CD4-positive, alpha-beta T cell (primary cell): ENCODE measurements around the gene ESRRG. TPM values are rescaled to one million over a fixed set of nuclear protein-coding genes. Genes with fewer than 3 reads are reported as not detected.

Source experiments
- ATAC-seq: fragments of 200-7000 bp; cut with Tn5 transposase; one replicate; pipeline ENCODE4 v1.10.0; 2022; ENCODE audit warnings: mild to moderate bottlenecking; ENCODE audit not compliant: poor library complexity
- CTCF ChIA-PET: fragments of 350-600 bp; sonication (Branson Sonifier 250); formaldehyde crosslinking; loops from one replicate; lab custom pipeline; 2021; ENCODE audit warnings: antibody characterized with exemption, inconsistent platforms; lab: Charles Lee
- POLR2A ChIA-PET: fragments of 350-600 bp; sonication (Branson Sonifier 250); formaldehyde crosslinking; loops from one replicate; lab custom pipeline; 2021; ENCODE audit warnings: antibody characterized with exemption, inconsistent platforms; lab: Charles Lee
- DNase-seq, 14 experiments: peaks; one replicate each; pipeline ENCODE4 v3.0.0-alpha.2; 2013 to 2020; ENCODE audit warnings: mixed read lengths in 2 of 14
- H3K27ac ChIP-seq, 2 donors: one replicate each; pipeline versions ENCODE4 v1.5.1 to v1.7.0; 2013; ENCODE audit warnings: low read length in 2 of 2, low read depth in 1 of 2, mild to moderate bottlenecking in 1 of 2
- H3K27me3 ChIP-seq, 2 experiments: 1 replicate in 1 of 2; 2 replicates in 1 of 2; pipeline versions ENCODE4 v1.6.1 to v1.7.0; 2013; ENCODE audit warnings: low read length in 2 of 2, control low read depth in 1 of 2, mild to moderate bottlenecking in 1 of 2, moderate library complexity in 1 of 2; ENCODE audit not compliant: insufficient read depth in 2 of 2, control insufficient read depth in 1 of 2
- H3K36me3 ChIP-seq: one replicate; pipeline ENCODE4 v1.6.1; 2013; ENCODE audit warnings: low read length, control low read depth; ENCODE audit not compliant: insufficient read depth
- H3K4me1 ChIP-seq: one replicate; pipeline ENCODE4 v1.6.1; 2013; ENCODE audit warnings: low read length, control low read depth; ENCODE audit not compliant: insufficient read depth
- H3K4me3 ChIP-seq: one replicate; pipeline ENCODE4 v1.5.1; 2013; ENCODE audit warnings: mild to moderate bottlenecking, low read length, moderate library complexity
- H3K9me3 ChIP-seq, 2 experiments: 1 replicate in 1 of 2; 2 replicates in 1 of 2; pipeline versions ENCODE4 v1.6.1 to v1.7.0; 2013; ENCODE audit warnings: low read length in 2 of 2, mild to moderate bottlenecking in 2 of 2, control low read depth in 1 of 2, moderate library complexity in 1 of 2; ENCODE audit not compliant: control insufficient read depth in 1 of 2, insufficient read depth in 1 of 2
- H3K27ac Mint-ChIP-seq: one replicate; pipeline ENCODE4 v1.8.0; 2020; ENCODE audit warnings: mixed read lengths
- H3K27me3 Mint-ChIP-seq: one replicate; pipeline ENCODE4 v1.8.0; 2021; ENCODE audit warnings: mixed read lengths
- H3K36me3 Mint-ChIP-seq: one replicate; pipeline ENCODE4 v1.8.0; 2021; ENCODE audit warnings: low read depth, mixed read lengths
- H3K4me1 Mint-ChIP-seq: one replicate; pipeline ENCODE4 v1.8.0; 2021; ENCODE audit warnings: low read depth, mixed read lengths
- H3K4me3 Mint-ChIP-seq: one replicate; pipeline ENCODE4 v1.8.0; 2020; ENCODE audit warnings: mild to moderate bottlenecking, mixed read lengths
- H3K9me3 Mint-ChIP-seq: one replicate; pipeline ENCODE4 v1.8.0; 2020; ENCODE audit warnings: mixed read lengths
- intact Hi-C, 2 experiments: fragments of 100-400 bp; cut with DNase I in 1 of 2; cut with micrococcal nuclease in 1 of 2; formaldehyde crosslinking; loops; one replicate each; pipeline versions ENCODE4 v1.15.1 to v1.9.0; 2023 to 2025; cut with DNase I, micrococcal nuclease
- total RNA-seq, 174 experiments: library from RNA in 2 of 174; stranded (reverse) in 2 of 174; gene quantifications; one replicate each; pipeline ENCODE4 v1.2.3 and lab custom pipeline; 2021 to 2026
- TF ChIP-seq, protein P1 (sequence below): fragments of 200-600 bp; IDR thresholded peaks from one replicate; pipeline ENCODE4 v1.8.0; 2022; ENCODE audit warnings: antibody characterized with exemption, mild to moderate bottlenecking

Gene ESRRG
- total RNA-seq, 2 experiments from 2014 or later: not detected

GRCh38 chr1:216700779-216701178, 22.4 kb downstream of the ESRRG start:
- peaks cover 0 to 9% of the 10 kb centered on the region in 2 experiments for H3K9me3 ChIP-seq
- no peaks in the 10 kb centered on the region for H3K4me1 Mint-ChIP-seq
- H3K27ac Mint-ChIP-seq: no peak overlapping the region
- H3K4me3 Mint-ChIP-seq: no peak overlapping the region
- DNase-seq: no peak
- H3K36me3 ChIP-seq: no peaks in the 10 kb centered on the region
- no peak overlapping the region for H3K4me3 ChIP-seq
- H3K27ac ChIP-seq: no peak overlapping the region
- ChIA-PET CTCF (no interaction called here), POLR2A (no interaction called here)
- H3K4me1 ChIP-seq: no peaks in the 10 kb centered on the region
- no peak for ATAC-seq
- no peaks in the 10 kb centered on the region for H3K9me3 Mint-ChIP-seq
- no peaks in the 10 kb centered on the region for H3K36me3 Mint-ChIP-seq
- intact Hi-C loops: no loop called here
- TF ChIP-seq, protein P1, sequence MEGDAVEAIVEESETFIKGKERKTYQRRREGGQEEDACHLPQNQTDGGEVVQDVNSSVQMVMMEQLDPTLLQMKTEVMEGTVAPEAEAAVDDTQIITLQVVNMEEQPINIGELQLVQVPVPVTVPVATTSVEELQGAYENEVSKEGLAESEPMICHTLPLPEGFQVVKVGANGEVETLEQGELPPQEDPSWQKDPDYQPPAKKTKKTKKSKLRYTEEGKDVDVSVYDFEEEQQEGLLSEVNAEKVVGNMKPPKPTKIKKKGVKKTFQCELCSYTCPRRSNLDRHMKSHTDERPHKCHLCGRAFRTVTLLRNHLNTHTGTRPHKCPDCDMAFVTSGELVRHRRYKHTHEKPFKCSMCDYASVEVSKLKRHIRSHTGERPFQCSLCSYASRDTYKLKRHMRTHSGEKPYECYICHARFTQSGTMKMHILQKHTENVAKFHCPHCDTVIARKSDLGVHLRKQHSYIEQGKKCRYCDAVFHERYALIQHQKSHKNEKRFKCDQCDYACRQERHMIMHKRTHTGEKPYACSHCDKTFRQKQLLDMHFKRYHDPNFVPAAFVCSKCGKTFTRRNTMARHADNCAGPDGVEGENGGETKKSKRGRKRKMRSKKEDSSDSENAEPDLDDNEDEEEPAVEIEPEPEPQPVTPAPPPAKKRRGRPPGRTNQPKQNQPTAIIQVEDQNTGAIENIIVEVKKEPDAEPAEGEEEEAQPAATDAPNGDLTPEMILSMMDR: no peak
- H3K27me3 Mint-ChIP-seq: no peaks in the 10 kb centered on the region
- H3K27me3 ChIP-seq: no peaks in the 10 kb centered on the region

DNA sequence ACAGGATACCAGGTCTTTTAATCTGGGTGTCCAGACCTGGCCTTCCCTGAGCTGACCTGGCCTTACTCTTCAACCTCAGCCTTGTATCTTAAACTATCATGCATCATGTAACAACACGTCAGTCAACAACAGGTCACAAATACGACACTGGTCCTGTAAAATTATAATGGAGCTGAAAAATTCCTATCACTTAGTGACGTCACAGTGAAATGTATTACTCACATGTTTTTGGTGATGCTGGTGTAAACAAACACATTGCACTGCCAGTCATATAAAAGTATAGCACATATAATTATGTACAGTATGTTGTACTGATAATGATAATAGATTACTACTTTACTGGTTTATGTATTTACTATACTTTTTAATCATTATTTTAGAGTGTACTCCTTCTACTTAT, 31.5 kb downstream of the ESRRG start:
- DNase-seq (no peak), ATAC-seq (no peak)
- Mint-ChIP-seq H3K4me1 (no peaks in the 10 kb centered on the region), H3K36me3 (no peaks in the 10 kb centered on the region), H3K27me3 (no peaks in the 10 kb centered on the region), H3K4me3 (no peak overlapping the region), H3K27ac (no peak overlapping the region), H3K9me3 (peaks cover 8% of the 10 kb centered on the region)
- ChIA-PET POLR2A (no interaction called here), CTCF (no interaction called here)
- Histone ChIP-seq H3K27ac (no peak overlapping the region), H3K9me3 (no peaks in the 10 kb centered on the region), H3K4me1 (no peaks in the 10 kb centered on the region), H3K4me3 (no peak overlapping the region), H3K36me3 (no peaks in the 10 kb centered on the region), H3K27me3 (no peaks in the 10 kb centered on the region)
- intact Hi-C loops: no loop called here
- TF ChIP-seq, protein P1: no peak

DNA sequence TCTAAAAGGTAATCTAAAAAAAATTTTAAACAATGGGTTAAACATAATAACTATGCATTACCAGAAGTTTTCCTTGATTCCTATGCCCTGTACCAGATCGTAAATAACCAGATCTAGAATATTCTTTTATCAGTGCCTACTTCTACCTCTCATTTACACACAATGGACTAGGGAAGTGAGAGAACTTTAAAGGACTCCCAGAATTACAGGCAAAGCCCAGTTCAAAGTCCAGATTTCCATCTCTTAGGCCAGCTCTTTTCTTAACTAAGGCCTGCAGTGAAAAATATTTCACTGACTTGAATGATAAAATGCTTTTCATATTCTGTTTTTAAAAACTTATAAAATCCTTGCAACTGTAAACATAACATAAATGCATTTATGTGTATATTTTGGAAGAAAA, 32.6 kb downstream of the ESRRG start:
- peaks cover 8% of the 10 kb centered on the region for H3K9me3 Mint-ChIP-seq
- H3K4me1 Mint-ChIP-seq: no peaks in the 10 kb centered on the region

More for the DNA sequence above, 32.6 kb downstream of the ESRRG start:
- H3K27ac Mint-ChIP-seq: no peak overlapping the region
- ChIA-PET CTCF (no interaction called here), POLR2A (no interaction called here)
- H3K4me3 Mint-ChIP-seq: no peak overlapping the region
- ATAC-seq (no peak), DNase-seq (no peak)
- Histone ChIP-seq H3K27me3 (no peaks in the 10 kb centered on the region), H3K4me3 (no peak overlapping the region), H3K36me3 (no peaks in the 10 kb centered on the region), H3K4me1 (no peaks in the 10 kb centered on the region), H3K27ac (no peak overlapping the region), H3K9me3 (no peaks in the 10 kb centered on the region)
- TF ChIP-seq, protein P1: no peak
- no peaks in the 10 kb centered on the region for H3K27me3 Mint-ChIP-seq
- no peaks in the 10 kb centered on the region for H3K36me3 Mint-ChIP-seq
- intact Hi-C loops: no loop called here
